CD4-positive, alpha-beta T cell (primary cell): ENCODE data around the gene EOGT. TPM values are rescaled to one million over a fixed set of nuclear protein-coding genes. Genes with fewer than 3 reads are reported as not detected.

Experiments
- ATAC-seq: fragments of 200-7000 bp; cut with Tn5 transposase; one replicate; pipeline ENCODE4 v1.10.0; 2022; ENCODE audit warnings: mild to moderate bottlenecking; ENCODE audit not compliant: poor library complexity
- CTCF ChIA-PET: fragments of 350-600 bp; sonication (Branson Sonifier 250); formaldehyde crosslinking; loops from one replicate; lab custom pipeline; 2021; ENCODE audit warnings: antibody characterized with exemption, inconsistent platforms; lab: Charles Lee
- POLR2A ChIA-PET: fragments of 350-600 bp; sonication (Branson Sonifier 250); formaldehyde crosslinking; loops from one replicate; lab custom pipeline; 2021; ENCODE audit warnings: antibody characterized with exemption, inconsistent platforms; lab: Charles Lee
- DNase-seq, 14 experiments: peaks; one replicate each; pipeline ENCODE4 v3.0.0-alpha.2; 2013 to 2020; ENCODE audit warnings: mixed read lengths in 2 of 14
- H3K27ac ChIP-seq, 2 donors: one replicate each; pipeline versions ENCODE4 v1.5.1 to v1.7.0; 2013; ENCODE audit warnings: low read length in 2 of 2, low read depth in 1 of 2, mild to moderate bottlenecking in 1 of 2
- H3K27me3 ChIP-seq, 2 experiments: 1 replicate in 1 of 2; 2 replicates in 1 of 2; pipeline versions ENCODE4 v1.6.1 to v1.7.0; 2013; ENCODE audit warnings: low read length in 2 of 2, control low read depth in 1 of 2, mild to moderate bottlenecking in 1 of 2, moderate library complexity in 1 of 2; ENCODE audit not compliant: insufficient read depth in 2 of 2, control insufficient read depth in 1 of 2
- H3K36me3 ChIP-seq: one replicate; pipeline ENCODE4 v1.6.1; 2013; ENCODE audit warnings: low read length, control low read depth; ENCODE audit not compliant: insufficient read depth
- H3K4me1 ChIP-seq: one replicate; pipeline ENCODE4 v1.6.1; 2013; ENCODE audit warnings: low read length, control low read depth; ENCODE audit not compliant: insufficient read depth
- H3K4me3 ChIP-seq: one replicate; pipeline ENCODE4 v1.5.1; 2013; ENCODE audit warnings: mild to moderate bottlenecking, low read length, moderate library complexity
- H3K9me3 ChIP-seq, 2 experiments: 1 replicate in 1 of 2; 2 replicates in 1 of 2; pipeline versions ENCODE4 v1.6.1 to v1.7.0; 2013; ENCODE audit warnings: low read length in 2 of 2, mild to moderate bottlenecking in 2 of 2, control low read depth in 1 of 2, moderate library complexity in 1 of 2; ENCODE audit not compliant: control insufficient read depth in 1 of 2, insufficient read depth in 1 of 2
- H3K27ac Mint-ChIP-seq: one replicate; pipeline ENCODE4 v1.8.0; 2020; ENCODE audit warnings: mixed read lengths
- H3K27me3 Mint-ChIP-seq: one replicate; pipeline ENCODE4 v1.8.0; 2021; ENCODE audit warnings: mixed read lengths
- H3K36me3 Mint-ChIP-seq: one replicate; pipeline ENCODE4 v1.8.0; 2021; ENCODE audit warnings: low read depth, mixed read lengths
- H3K4me1 Mint-ChIP-seq: one replicate; pipeline ENCODE4 v1.8.0; 2021; ENCODE audit warnings: low read depth, mixed read lengths
- H3K4me3 Mint-ChIP-seq: one replicate; pipeline ENCODE4 v1.8.0; 2020; ENCODE audit warnings: mild to moderate bottlenecking, mixed read lengths
- H3K9me3 Mint-ChIP-seq: one replicate; pipeline ENCODE4 v1.8.0; 2020; ENCODE audit warnings: mixed read lengths
- CTCF ChIP-seq: fragments of 200-600 bp; IDR thresholded peaks from one replicate; pipeline ENCODE4 v1.8.0; 2022; ENCODE audit warnings: antibody characterized with exemption, mild to moderate bottlenecking
- intact Hi-C, 2 experiments: fragments of 100-400 bp; cut with DNase I in 1 of 2; cut with micrococcal nuclease in 1 of 2; formaldehyde crosslinking; loops; one replicate each; pipeline versions ENCODE4 v1.15.1 to v1.9.0; 2023 to 2025; cut with DNase I, micrococcal nuclease
- total RNA-seq, 174 experiments: library from RNA in 2 of 174; stranded (reverse) in 2 of 174; gene quantifications; one replicate each; pipeline ENCODE4 v1.2.3 and lab custom pipeline; 2021 to 2026

The EOGT gene
- total RNA-seq, 2 experiments from 2014 or later, result 13.0 to 13.4 TPM

- H3K27me3 Mint-ChIP-seq, result no peaks in the 10 kb centered on the region
- Histone ChIP-seq H3K27me3 (no peaks in the 10 kb centered on the region), H3K9me3 (no peaks in the 10 kb centered on the region), H3K4me3 (no peak overlapping the region), H3K36me3 (peaks cover 44% of the 10 kb centered on the region), H3K27ac (no peak overlapping the region), H3K4me1 (peaks cover 17% of the 10 kb centered on the region)
- H3K9me3 Mint-ChIP-seq, result no peaks in the 10 kb centered on the region
- H3K36me3 Mint-ChIP-seq, result peaks cover 82% of the 10 kb centered on the region
- peak overlapping the region; percentile 52 for H3K27ac Mint-ChIP-seq
- ATAC-seq (no peak), DNase-seq (no peak)
- H3K4me3 Mint-ChIP-seq, result peak overlapping the region; percentile 67
- intact Hi-C loops, result loop anchor here in 1 of 2 experiments (5.0 kb wide), 1 partner anchor 37 kb away; the partner anchor contains the start of gene EOGT
- CTCF ChIA-PET, result no interaction called here
- no peak for TF ChIP-seq CTCF
- POLR2A ChIA-PET, result interaction anchor here (1.5 to 4.1 kb wide), 2 partner anchors 15 to 33 kb away, joined by 4 to 94 read pairs; partner anchors contain the start of genes ARL6IP5 and UBA3
- peaks cover 73% of the 10 kb centered on the region for H3K4me1 Mint-ChIP-seq
These were observed 35.5 kb upstream of the EOGT start for GRCh38 chr3:69048990-69049389.

DNA sequence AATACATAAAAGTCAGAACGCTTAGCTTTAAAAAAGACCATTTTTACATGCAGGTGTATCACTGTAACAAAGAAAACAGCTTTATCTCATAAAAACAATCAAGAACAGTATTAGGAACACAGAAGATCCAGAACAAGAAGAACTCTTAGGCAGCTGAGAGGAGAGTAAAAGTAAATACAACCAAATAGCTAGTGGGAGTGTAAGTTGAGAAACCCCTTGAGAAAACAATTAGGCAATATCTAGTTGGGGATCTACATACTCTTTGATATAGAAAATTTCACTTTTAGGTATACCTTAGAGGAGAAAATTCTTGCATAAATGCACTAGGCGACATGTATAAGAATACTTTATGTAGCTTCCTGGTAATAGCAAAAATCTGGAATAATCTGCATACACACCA is 31.1 kb upstream of the EOGT start:
- no peak overlapping the region for H3K27ac ChIP-seq
- H3K9me3 ChIP-seq, result no peaks in the 10 kb centered on the region
- Mint-ChIP-seq H3K27me3 (no peaks in the 10 kb centered on the region), H3K4me1 (peaks cover 44% of the 10 kb centered on the region), H3K4me3 (no peak overlapping the region), H3K27ac (no peak overlapping the region), H3K36me3 (peaks cover 83% of the 10 kb centered on the region), H3K9me3 (no peaks in the 10 kb centered on the region)
- peaks cover 80% of the 10 kb centered on the region for H3K36me3 ChIP-seq
- intact Hi-C loops, result loop anchor here in 1 of 2 experiments (5.0 kb wide), 1 partner anchor 32 kb away; the partner anchor contains the start of gene EOGT
- peaks cover 6% of the 10 kb centered on the region for H3K4me1 ChIP-seq
- ChIA-PET CTCF (interaction anchor here (1.1 kb wide), 1 partner anchor 76 kb away, joined by 3 read pairs; no protein-coding TSS in a partner anchor), POLR2A (no interaction called here)
- ATAC-seq (no peak), DNase-seq (no peak)
- H3K27me3 ChIP-seq, result no peaks in the 10 kb centered on the region
- H3K4me3 ChIP-seq, result no peak overlapping the region
- no peak for TF ChIP-seq CTCF

- peak in 2 of 14 experiments; percentile 37 to 44 for DNase-seq
- no peak overlapping the region for H3K27ac ChIP-seq
- TF ChIP-seq CTCF, result no peak
- H3K36me3 Mint-ChIP-seq, result peaks cover 92% of the 10 kb centered on the region
- no peaks in the 10 kb centered on the region for H3K27me3 Mint-ChIP-seq
- no peak for ATAC-seq
- CTCF ChIA-PET, result no interaction called here
- no peaks in the 10 kb centered on the region for H3K9me3 Mint-ChIP-seq
- POLR2A ChIA-PET, result no interaction called here
- no peaks in the 10 kb centered on the region for H3K27me3 ChIP-seq
- H3K4me3 ChIP-seq, result no peak overlapping the region
- H3K9me3 ChIP-seq, result no peaks in the 10 kb centered on the region
- intact Hi-C loops, result no loop called here
- H3K27ac Mint-ChIP-seq, result no peak overlapping the region
- no peak overlapping the region for H3K4me3 Mint-ChIP-seq
- no peaks in the 10 kb centered on the region for H3K4me1 ChIP-seq
- peaks cover 83% of the 10 kb centered on the region for H3K36me3 ChIP-seq
- H3K4me1 Mint-ChIP-seq, result no peaks in the 10 kb centered on the region
These were observed 20.0 kb upstream of the EOGT start for GRCh38 chr3:69033470-69033869.
